K562 (cell line): Measurements from ENCODE around the gene PIGX.

Experiments used
- CBFB ChIP-seq: sonication (generic); formaldehyde crosslinking; IDR thresholded peaks from 2 replicates; pipeline ENCODE4 v1.4.0; 2020; ENCODE audit warnings: mild to moderate bottlenecking, missing genetic modification reagents
- CEBPB ChIP-seq: fragments of 450-650 bp; IDR thresholded peaks from 2 replicates; pipeline ENCODE4 v1.6.1; 2016; ENCODE audit warnings: missing genetic modification characterization, missing compliant biosample characterization
- EZH2 ChIP-seq: IDR thresholded peaks from 2 replicates; pipeline ENCODE4 v1.6.1; 2012; ENCODE audit warnings: low read depth, mild to moderate bottlenecking, inconsistent platforms, low read length, borderline replicate concordance
- FOXA1 ChIP-seq: fragments of 450-650 bp; IDR thresholded peaks from 2 replicates; pipeline ENCODE4 v1.6.1; 2016; ENCODE audit warnings: mild to moderate bottlenecking, borderline replicate concordance
- HNRNPLL ChIP-seq: fragments of 200-400 bp; formaldehyde crosslinking; IDR thresholded peaks from 2 replicates; pipeline ENCODE4 v1.6.1; 2017; ENCODE audit warnings: low read length, low read depth, mild to moderate bottlenecking; ENCODE audit not compliant: poor library complexity, severe bottlenecking
- NRF1 ChIP-seq, 2 experiments: fragments of 450-650 bp; IDR thresholded peaks in 1 of 2; conservative IDR thresholded peaks in 1 of 2; 2 replicates each; pipeline ENCODE4 v1.6.1; 2014; ENCODE audit warnings: mild to moderate bottlenecking in 2 of 2
- POLR2A ChIP-seq: fragments of 450-650 bp; conservative IDR thresholded peaks from 2 replicates; pipeline ENCODE4 v1.6.1; 2016
- RBM15 ChIP-seq: fragments of 200-400 bp; formaldehyde crosslinking; IDR thresholded peaks from 2 replicates; pipeline ENCODE4 v1.6.1; 2018; ENCODE audit warnings: mild to moderate bottlenecking, low read length, moderate library complexity; ENCODE audit not compliant: insufficient read depth
- SMARCA5 ChIP-seq: fragments of 450-650 bp; IDR thresholded peaks from 2 replicates; pipeline ENCODE4 v1.6.1; 2016
- ZNF347 ChIP-seq: fragments of 450-650 bp; formaldehyde crosslinking; IDR thresholded peaks from 2 replicates; pipeline ENCODE4 v1.4.0; 2020; ENCODE audit warnings: low read depth, mild to moderate bottlenecking, moderate library complexity
- TF ChIP-seq, protein P1 (sequence below): fragments of 450-650 bp; IDR thresholded peaks from 2 replicates; pipeline ENCODE4 v1.6.1; 2016; ENCODE audit warnings: borderline replicate concordance

DNA sequence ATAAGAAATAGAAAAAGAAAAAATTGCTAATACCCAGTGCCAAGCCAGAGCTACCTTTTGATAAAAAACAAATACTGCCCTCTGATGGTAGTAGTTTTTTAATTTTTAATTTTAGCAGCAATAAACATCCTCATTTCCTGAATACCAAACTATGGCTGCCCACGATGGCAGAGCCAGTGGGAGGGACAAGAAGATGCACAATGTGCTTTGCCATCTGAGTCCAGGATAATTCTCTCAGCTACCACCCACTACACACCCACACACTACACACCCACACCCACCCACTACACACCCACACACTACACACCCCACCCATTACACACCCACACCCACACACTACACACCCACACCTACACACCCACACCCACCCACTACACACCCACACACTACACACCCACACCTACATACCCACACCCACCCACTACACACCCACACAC lies 18.0 kb upstream of the PIGX start:
- no peak for TF ChIP-seq EZH2
- TF ChIP-seq CEBPB (tag): no peak
- TF ChIP-seq RBM15: no peak
- no peak for TF ChIP-seq NRF1 (conservative IDR thresholded peaks at IDR 0.05 in 1 of 2, IDR thresholded peaks at IDR 0.05 in 1 of 2)
- no peak for TF ChIP-seq POLR2A
- TF ChIP-seq SMARCA5: no peak
- TF ChIP-seq, protein P1, sequence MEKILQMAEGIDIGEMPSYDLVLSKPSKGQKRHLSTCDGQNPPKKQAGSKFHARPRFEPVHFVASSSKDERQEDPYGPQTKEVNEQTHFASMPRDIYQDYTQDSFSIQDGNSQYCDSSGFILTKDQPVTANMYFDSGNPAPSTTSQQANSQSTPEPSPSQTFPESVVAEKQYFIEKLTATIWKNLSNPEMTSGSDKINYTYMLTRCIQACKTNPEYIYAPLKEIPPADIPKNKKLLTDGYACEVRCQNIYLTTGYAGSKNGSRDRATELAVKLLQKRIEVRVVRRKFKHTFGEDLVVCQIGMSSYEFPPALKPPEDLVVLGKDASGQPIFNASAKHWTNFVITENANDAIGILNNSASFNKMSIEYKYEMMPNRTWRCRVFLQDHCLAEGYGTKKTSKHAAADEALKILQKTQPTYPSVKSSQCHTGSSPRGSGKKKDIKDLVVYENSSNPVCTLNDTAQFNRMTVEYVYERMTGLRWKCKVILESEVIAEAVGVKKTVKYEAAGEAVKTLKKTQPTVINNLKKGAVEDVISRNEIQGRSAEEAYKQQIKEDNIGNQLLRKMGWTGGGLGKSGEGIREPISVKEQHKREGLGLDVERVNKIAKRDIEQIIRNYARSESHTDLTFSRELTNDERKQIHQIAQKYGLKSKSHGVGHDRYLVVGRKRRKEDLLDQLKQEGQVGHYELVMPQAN: no peak
- TF ChIP-seq ZNF347 (CRISPR knock-in tag): no peak
- no peak for TF ChIP-seq HNRNPLL
- TF ChIP-seq FOXA1: no peak
- TF ChIP-seq CBFB (CRISPR knock-in tag): no peak
